H1 (cell line): ENCODE results near the gene ZNF414. TPM values are rescaled to one million over a fixed set of nuclear protein-coding genes. Genes with fewer than 3 reads are reported as not detected.
A peak's percentile ranks its signal among the peaks of the same experiment; 100 is the strongest.

Experiments used
- CTCF ChIA-PET: fragments of 300-600 bp; sonication (Branson Sonifier 250); formaldehyde crosslinking; loops from one replicate; lab custom pipeline; 2021; ENCODE audit not compliant: partially characterized antibody; lab: Charles Lee
- POLR2A ChIA-PET: fragments of 300-600 bp; sonication (Branson Sonifier 250); formaldehyde crosslinking; loops from one replicate; lab custom pipeline; 2021; ENCODE audit warnings: inconsistent platforms; ENCODE audit not compliant: partially characterized antibody; lab: Charles Lee
- DNase-seq, 2 experiments: peaks; one replicate each; pipeline versions ENCODE4 v3.0.0 to v3.0.0-alpha.2; 2010 to 2022; ENCODE audit warnings: low spot score in 2 of 2, low read depth in 1 of 2, mixed read lengths in 1 of 2
- FAIRE-seq: peaks from 2 replicates; lab custom pipeline; 2011; peaks lifted over from hg19 to GRCh38; lab: Jason Lieb, UNC
- H2AFZ ChIP-seq: 2 replicates; pipeline ENCODE4 v1.8.1; 2012; ENCODE audit warnings: low read length, inconsistent platforms
- H2AK5ac ChIP-seq: 2 replicates; pipeline ENCODE4 v1.6.1; 2013; ENCODE audit warnings: low read depth, low read length
- H2BK120ac ChIP-seq: replicated peaks from 2 replicates; pipeline ENCODE3; 2013; ENCODE audit warnings: low read depth, low read length, inconsistent platforms
- H2BK12ac ChIP-seq: 2 replicates; pipeline ENCODE4 v1.6.1; 2013; ENCODE audit warnings: low read depth, low read length
- H2BK15ac ChIP-seq: 2 replicates; pipeline ENCODE4 v1.6.1; 2013; ENCODE audit warnings: low read length
- H2BK20ac ChIP-seq: 2 replicates; pipeline ENCODE4 v1.6.1; 2013; ENCODE audit warnings: low read length
- H2BK5ac ChIP-seq: 2 replicates; pipeline ENCODE4 v1.6.1; 2013; ENCODE audit warnings: low read depth, low read length
- H3K14ac ChIP-seq: 2 replicates; pipeline ENCODE4 v1.6.1; 2013; ENCODE audit warnings: inconsistent platforms; ENCODE audit not compliant: insufficient read length
- H3K18ac ChIP-seq: 2 replicates; pipeline ENCODE4 v1.6.1; 2013; ENCODE audit warnings: low read length; ENCODE audit errors: extremely low read depth
- H3K23ac ChIP-seq: 2 replicates; pipeline ENCODE4 v1.6.1; 2013; ENCODE audit warnings: inconsistent platforms; ENCODE audit not compliant: insufficient read length
- H3K23me2 ChIP-seq: 2 replicates; pipeline ENCODE4 v1.6.1; 2013; ENCODE audit warnings: low read depth, low read length
- H3K27ac ChIP-seq: 2 replicates; pipeline ENCODE4 v1.6.1; 2011; ENCODE audit warnings: low read depth, low read length, inconsistent platforms
- H3K27me3 ChIP-seq, 4 experiments: replicated peaks in 1 of 4; 1 replicate in 1 of 4; 2 replicates in 3 of 4; pipeline versions ENCODE4 v1.6.1 to v1.8.1; 2011 to 2013; ENCODE audit warnings: low read length in 3 of 4, mild to moderate bottlenecking in 3 of 4, inconsistent platforms in 2 of 4, mixed read lengths in 2 of 4, moderate library complexity in 1 of 4; ENCODE audit not compliant: control insufficient read depth in 3 of 4, insufficient read depth in 3 of 4; ENCODE audit errors: extremely low read depth in 1 of 4
- H3K36me3 ChIP-seq, 4 experiments: 2 replicates each; pipeline versions ENCODE4 v1.6.1 to v1.8.1; 2011 to 2013; ENCODE audit warnings: mild to moderate bottlenecking in 4 of 4, low read length in 3 of 4, moderate library complexity in 2 of 4, control low read depth in 1 of 4, inconsistent platforms in 1 of 4; ENCODE audit not compliant: insufficient read depth in 4 of 4, control insufficient read depth in 2 of 4
- H3K4ac ChIP-seq: replicated peaks from 2 replicates; pipeline ENCODE3; 2013; ENCODE audit warnings: low read length, low read depth, mixed read lengths, inconsistent platforms; ENCODE audit not compliant: insufficient read length
- H3K4me1 ChIP-seq, 4 experiments: replicated peaks in 1 of 4; 1 replicate in 1 of 4; 2 replicates in 3 of 4; pipeline versions ENCODE4 v1.6.1 to v1.8.1; 2011 to 2013; ENCODE audit warnings: low read length in 3 of 4, inconsistent platforms in 2 of 4, mixed read lengths in 1 of 4; ENCODE audit not compliant: insufficient read depth in 4 of 4, control insufficient read depth in 3 of 4
- H3K4me2 ChIP-seq, 2 experiments: 2 replicates each; pipeline versions ENCODE4 v1.6.1 to v1.8.1; 2011 to 2013; ENCODE audit warnings: low read depth in 2 of 2, low read length in 2 of 2, control low read depth in 1 of 2, inconsistent platforms in 1 of 2, mild to moderate bottlenecking in 1 of 2; ENCODE audit not compliant: insufficient read depth in 1 of 2
- H3K4me3 ChIP-seq, 4 experiments: fragments of 200-600, 300-600 bp in 1 of 4; sonication (generic), shearing (Covaris generic), sonication (Bioruptor Twin) in 1 of 4; 2 replicates each; pipeline versions ENCODE4 v1.5.1 to v1.8.1; 2011 to 2016; ENCODE audit warnings: low read length in 4 of 4, low read depth in 3 of 4, control low read depth in 2 of 4, inconsistent platforms in 2 of 4, mild to moderate bottlenecking in 2 of 4, mixed read lengths in 1 of 4, moderate library complexity in 1 of 4; ENCODE audit not compliant: insufficient read depth in 2 of 4; ENCODE audit errors: extremely low read depth in 1 of 4
- H3K56ac ChIP-seq: replicated peaks from 2 replicates; pipeline ENCODE3; 2013; ENCODE audit warnings: low read depth, mild to moderate bottlenecking, mixed read lengths, low read length, inconsistent platforms; ENCODE audit not compliant: insufficient read length
- H3K79me1 ChIP-seq: 2 replicates; pipeline ENCODE4 v1.6.1; 2013; ENCODE audit warnings: low read depth, low read length, control low read depth
- H3K79me2 ChIP-seq, 2 experiments: 2 replicates each; pipeline versions ENCODE4 v1.6.1 to v1.8.1; 2012 to 2013; ENCODE audit warnings: low read length in 2 of 2, mild to moderate bottlenecking in 2 of 2, inconsistent platforms in 1 of 2; ENCODE audit not compliant: insufficient read depth in 2 of 2, control insufficient read depth in 1 of 2
- H3K9ac ChIP-seq, 4 experiments: replicated peaks in 1 of 4; 1 replicate in 1 of 4; 2 replicates in 3 of 4; pipeline versions ENCODE4 v1.6.1 to v1.8.1; 2011 to 2013; ENCODE audit warnings: low read depth in 3 of 4, low read length in 3 of 4, control low read depth in 2 of 4, mild to moderate bottlenecking in 2 of 4, moderate library complexity in 2 of 4, inconsistent platforms in 1 of 4; ENCODE audit errors: extremely low read depth in 1 of 4
- H3K9me3 ChIP-seq, 2 experiments: 2 replicates each; pipeline versions ENCODE4 v1.6.1 to v1.8.1; 2012 to 2013; ENCODE audit warnings: mild to moderate bottlenecking in 2 of 2, moderate library complexity in 2 of 2, control low read depth in 1 of 2, inconsistent platforms in 1 of 2, low read depth in 1 of 2, low read length in 1 of 2, mixed read lengths in 1 of 2; ENCODE audit not compliant: insufficient read depth in 2 of 2
- H4K20me1 ChIP-seq, 2 experiments: replicated peaks in 1 of 2; 2 replicates each; pipeline versions ENCODE3 to v1.8.1; 2011 to 2013; ENCODE audit warnings: inconsistent platforms in 2 of 2, low read length in 2 of 2, mild to moderate bottlenecking in 1 of 2; ENCODE audit not compliant: insufficient read depth in 2 of 2, control insufficient read depth in 1 of 2
- H4K5ac ChIP-seq: 2 replicates; pipeline ENCODE4 v1.6.1; 2013; ENCODE audit warnings: low read length, low read depth, mixed read lengths, inconsistent platforms; ENCODE audit not compliant: insufficient read length
- H4K8ac ChIP-seq: 2 replicates; pipeline ENCODE4 v1.8.0; 2013; ENCODE audit warnings: mild to moderate bottlenecking, moderate library complexity, low read length, inconsistent platforms; ENCODE audit not compliant: insufficient read depth; ENCODE audit errors: extremely low read depth
- H4K91ac ChIP-seq: replicated peaks from 2 replicates; pipeline ENCODE3; 2013; ENCODE audit warnings: low read length, mixed read lengths, inconsistent platforms; ENCODE audit not compliant: insufficient read length
- CBX5 ChIP-seq: fragments of 300-800, 300-1000 bp; sonication (generic); IDR thresholded peaks from 2 replicates; pipeline ENCODE4 v1.7.1; 2016; ENCODE audit warnings: antibody characterized with exemption, low read length, low read depth
- WGBS, 2 experiments: shearing (Covaris generic) in 1 of 2; methylation state at CpG; one replicate each; pipeline versions ENCODE4 v1.1.6 to v1.1.7; 2013 to 2015; ENCODE audit warnings: low lambda C conversion rate in 2 of 2, mixed read lengths in 2 of 2, inconsistent platforms in 1 of 2, low coverage in 1 of 2, missing lambda C conversion rate in 1 of 2; ENCODE audit not compliant: insufficient replicate concordance in 2 of 2, insufficient coverage in 1 of 2, insufficient read length in 1 of 2; ENCODE audit errors: extremely low coverage in 1 of 2, missing lambda C conversion rate in 1 of 2; 5-methylcytosine and 5-hydroxymethylcytosine counted together
- polyA plus RNA-seq, 7 experiments: library from polyadenylated mRNA; depleted of rRNA in 3 of 7; stranded (reverse) in 5 of 7; unstranded in 2 of 7; fragments of >200 nt in 5 of 7; fragments of 200-250 nt in 2 of 7; gene quantifications; 1 replicate in 5 of 7; 2 replicates in 1 of 7; 4 replicates in 1 of 7; pipeline versions ENCODE4 v1.2.1 to v1.2.3, GENCODE V29; 2011 to 2013; ENCODE audit warnings: missing spikeins in 2 of 7, mixed read lengths in 2 of 7
- total RNA-seq: library from RNA; stranded (reverse); fragmentation: NEBNext Ultra II Directional; extraction: Animal tissue kit (Norgen Biotek cat#: 25700); gene quantifications from 2 replicates; pipeline ENCODE4 v1.2.1, GENCODE V29; 2021
- TF ChIP-seq, protein P1 (sequence below), 3 experiments: IDR thresholded peaks; 1 replicate in 2 of 3; 2 replicates in 1 of 3; pipeline versions ENCODE4 v1.5.1 to v1.6.1; 2011; ENCODE audit warnings: low read length in 3 of 3, mild to moderate bottlenecking in 3 of 3, inconsistent platforms in 2 of 3, low read depth in 1 of 3, moderate library complexity in 1 of 3; ENCODE audit not compliant: insufficient read depth in 1 of 3; ENCODE audit errors: control extremely low read depth in 1 of 3

ZNF414 gene
- total and polyA plus RNA-seq, 2 of the 8 experiments (the other 6 are each of a cell fraction or from before 2014, with no cell fraction given): 9.7 to 26.8 TPM

GRCh38 chr19:8511573-8512101 is 2.3 kb downstream of the ZNF414 start:
- Histone ChIP-seq H3K27ac (no peak overlapping the region), H2BK120ac (no peak overlapping the region), H4K5ac (no peak overlapping the region), H3K4ac (no peak overlapping the region), H3K14ac (no peak overlapping the region), H4K8ac (peak overlapping the region; percentile 22; the same call in 1 of the 2 replicates), H3K23ac (no peak overlapping the region), H3K79me1 (peaks cover 3% of the 10 kb centered on the region; the same call in 1 of the 2 replicates), H2BK12ac (no peak overlapping the region), H3K23me2 (peaks cover 4% of the 10 kb centered on the region; the same call in 1 of the 2 replicates), H3K27me3 (no peaks in the 10 kb centered on the region), H4K20me1 (no peaks in the 10 kb centered on the region), H3K9me3 (no peaks in the 10 kb centered on the region), H2BK5ac (peak overlapping the region; percentile 66; the same call in 1 of the 2 replicates), H3K18ac (no peak overlapping the region; the same call in none of the 2 replicates), H3K4me3 (peak overlapping the region in 1 of 4 experiments; percentile 26; a peak in 1 of 8 replicates), H3K4me2 (peak overlapping the region in 1 of 2 experiments; percentile 43; a peak in 2 of 4 replicates), H3K56ac (no peak overlapping the region), H2BK20ac (no peak overlapping the region), H4K91ac (no peak overlapping the region), H3K36me3 (peaks cover 0 to 9% (median 0%) of the 10 kb centered on the region in 4 experiments; a peak in 2 of 8 replicates), H3K79me2 (no peaks in the 10 kb centered on the region), H2AK5ac (peak overlapping the region; percentile 39; the same call in 1 of the 2 replicates), H3K9ac (no peak overlapping the region), H3K4me1 (peaks cover 0 to 14% (median 8%) of the 10 kb centered on the region in 4 experiments; a peak in 6 of 7 replicates), H2AFZ (no peak overlapping the region), H2BK15ac (no peak overlapping the region)
- WGBS, 2 experiments: 94% methylated on average over 18 of the region's 45 CpGs; no CpG with 5 or more reads in 1 of the 2 experiments
- FAIRE-seq: no peak
- ChIA-PET POLR2A (interaction anchor here (0.6 to 3.4 kb wide), 6 partner anchors 7 to 138 kb away, joined by 3 to 21 read pairs (median 3); no protein-coding TSS in a partner anchor), CTCF (interaction anchor here (1.5 kb wide), 1 partner anchor 11 kb away, joined by 4 read pairs; no protein-coding TSS in a partner anchor)
- peak in 1 of 2 experiments; percentile 79 for DNase-seq
- TF ChIP-seq CBX5: no peak
- TF ChIP-seq, protein P1, sequence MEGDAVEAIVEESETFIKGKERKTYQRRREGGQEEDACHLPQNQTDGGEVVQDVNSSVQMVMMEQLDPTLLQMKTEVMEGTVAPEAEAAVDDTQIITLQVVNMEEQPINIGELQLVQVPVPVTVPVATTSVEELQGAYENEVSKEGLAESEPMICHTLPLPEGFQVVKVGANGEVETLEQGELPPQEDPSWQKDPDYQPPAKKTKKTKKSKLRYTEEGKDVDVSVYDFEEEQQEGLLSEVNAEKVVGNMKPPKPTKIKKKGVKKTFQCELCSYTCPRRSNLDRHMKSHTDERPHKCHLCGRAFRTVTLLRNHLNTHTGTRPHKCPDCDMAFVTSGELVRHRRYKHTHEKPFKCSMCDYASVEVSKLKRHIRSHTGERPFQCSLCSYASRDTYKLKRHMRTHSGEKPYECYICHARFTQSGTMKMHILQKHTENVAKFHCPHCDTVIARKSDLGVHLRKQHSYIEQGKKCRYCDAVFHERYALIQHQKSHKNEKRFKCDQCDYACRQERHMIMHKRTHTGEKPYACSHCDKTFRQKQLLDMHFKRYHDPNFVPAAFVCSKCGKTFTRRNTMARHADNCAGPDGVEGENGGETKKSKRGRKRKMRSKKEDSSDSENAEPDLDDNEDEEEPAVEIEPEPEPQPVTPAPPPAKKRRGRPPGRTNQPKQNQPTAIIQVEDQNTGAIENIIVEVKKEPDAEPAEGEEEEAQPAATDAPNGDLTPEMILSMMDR (IDR thresholded peaks at IDR 0.05; ENCODE audit: control extremely low read depth in 1 of 3, insufficient read depth in 1 of 3, low read depth in 1 of 3, low read length in 3 of 3): peak in 1 of 3 experiments; percentile 12; a peak in 1 of 4 replicates
